Skeletal muscle cell (primary cell): ENCODE data around the gene PIGQ.

ENCODE experiments used
- DNase-seq: peaks from one replicate; pipeline ENCODE4 v3.0.0-alpha.2; 2010; ENCODE audit warnings: low read depth
- H3K4me3 ChIP-seq: 2 replicates; pipeline ENCODE4 v1.5.1; 2011; ENCODE audit warnings: low read depth, mild to moderate bottlenecking, control low read depth, low read length, moderate library complexity

Gene PIGQ

GRCh38 chr16:564690-565418 lies 4.9 kb upstream of the PIGQ start:
- H3K4me3 ChIP-seq = no peak overlapping the region
- no peak for DNase-seq

GRCh38 chr16:565419-566330 lies 4.1 kb upstream of the PIGQ start:
- H3K4me3 ChIP-seq = no peak overlapping the region
- no peak for DNase-seq

- DNase-seq = no peak
- H3K4me3 ChIP-seq = peak within 1 kb of the TSS; percentile 24
Measured at GRCh38 chr16:566475-567372, 3.0 kb upstream of the PIGQ start, which contains the start of gene NHLRC4. Gene NHLRC4, plus strand, starts transcription at chr16:567005. Its CDS starts 1,043 bp downstream, at chr16:568048.

GRCh38 chr16:567373-568256 lies 2.2 kb upstream of the PIGQ start:
- no peak overlapping the region for H3K4me3 ChIP-seq
- DNase-seq = no peak

- H3K4me3 ChIP-seq = peak overlapping the region; percentile 91
- no peak for DNase-seq
Measured at GRCh38 chr16:568401-569258, 1.1 kb upstream of the PIGQ start.

- H3K4me3 ChIP-seq = no peak overlapping the region
- no peak for DNase-seq
Measured at GRCh38 chr16:572865-573650, 3.3 kb downstream of the PIGQ start.

GRCh38 chr16:574021-574760 lies 4.4 kb downstream of the PIGQ start:
- no peak overlapping the region for H3K4me3 ChIP-seq

GRCh38 chr16:575354-576196 lies 5.8 kb downstream of the PIGQ start:
- H3K4me3 ChIP-seq = no peak overlapping the region
- no peak for DNase-seq

More at GRCh38 chr16:574021-574760, 4.4 kb downstream of the PIGQ start:
- no peak for DNase-seq

- H3K4me3 ChIP-seq = no peak overlapping the region
- DNase-seq = no peak
Measured at GRCh38 chr16:576197-576822, 6.5 kb downstream of the PIGQ start.

GRCh38 chr16:576823-577201 lies 7.0 kb downstream of the PIGQ start:
- DNase-seq = no peak
- no peak overlapping the region for H3K4me3 ChIP-seq

GRCh38 chr16:577796-578195 lies 8.0 kb downstream of the PIGQ start:
- no peak for DNase-seq
- no peak overlapping the region for H3K4me3 ChIP-seq

- no peak overlapping the region for H3K4me3 ChIP-seq
- no peak for DNase-seq
Measured at GRCh38 chr16:578232-578869, 8.6 kb downstream of the PIGQ start.

GRCh38 chr16:578870-579405 lies 9.2 kb downstream of the PIGQ start:
- H3K4me3 ChIP-seq = no peak overlapping the region

GRCh38 chr16:580141-580945 lies 10.6 kb downstream of the PIGQ start:
- H3K4me3 ChIP-seq = no peak overlapping the region
- no peak for DNase-seq

More at GRCh38 chr16:578870-579405, 9.2 kb downstream of the PIGQ start:
- DNase-seq = no peak
